K562 (cell line): ENCODE measurements around the gene SH3GLB2. TPM values are rescaled to one million over a fixed set of nuclear protein-coding genes. Genes with fewer than 3 reads are reported as not detected.
A peak's percentile ranks its signal among the peaks of the same experiment; 100 is the strongest.

Experiments
- EP300 ChIP-seq: IDR thresholded peaks from 2 replicates; pipeline ENCODE4 v1.6.1; 2012; ENCODE audit warnings: low read length, improper control_type of control experiment
- PTBP1 ChIP-seq: fragments of 200-400 bp; formaldehyde crosslinking; IDR thresholded peaks from 2 replicates; pipeline ENCODE4 v1.6.1; 2017; ENCODE audit warnings: low read depth, low read length
- polyA plus RNA-seq, 8 experiments: library from polyadenylated mRNA; depleted of rRNA in 4 of 8; stranded (reverse) in 5 of 8; unstranded in 3 of 8; fragments of >200 nt; fragmentation: Nextera tagmentation in 2 of 8; fragmentation: Illumina TruSeq in 1 of 8; extraction: Ambion mirVana in 2 of 8; extraction: Trizol in 1 of 8; gene quantifications; 2 replicates each; pipeline versions ENCODE4 v1.2.1 to v1.2.3, GENCODE V29; 2011 to 2014; ENCODE audit warnings: inconsistent platforms in 1 of 8, missing spikeins in 1 of 8
- total RNA-seq, 7 experiments: library from RNA; depleted of rRNA in 6 of 7; stranded (reverse); fragments of >200 nt in 6 of 7; fragmentation: Illumina TruSeq in 2 of 7; extraction: Trizol in 2 of 7; gene quantifications; 2 replicates each; pipeline versions ENCODE4 v1.2.1 to v1.2.3, GENCODE V29; 2011 to 2021; ENCODE audit warnings: low replicate concordance in 1 of 7
- TF ChIP-seq, protein P1 (sequence below): fragments of 450-650 bp; IDR thresholded peaks from 2 replicates; pipeline ENCODE4 v1.6.1; 2016; ENCODE audit warnings: mild to moderate bottlenecking, moderate library complexity
- TF ChIP-seq, protein P2 (sequence below): fragments of 250-450 bp; sonication (Bioruptor Pico); IDR thresholded peaks from 2 replicates; pipeline ENCODE4 v1.8.0; 2022; ENCODE audit warnings: moderate library complexity, mild to moderate bottlenecking, inconsistent platforms
- TF ChIP-seq, protein P3 (sequence below): conservative IDR thresholded peaks from 2 replicates; pipeline ENCODE4 v1.6.1; 2011; ENCODE audit warnings: low read depth, mild to moderate bottlenecking, low read length; ENCODE audit not compliant: control insufficient read depth
- TF ChIP-seq, protein P4 (sequence below), 2 experiments: fragments of 450-650 bp in 1 of 2; sonication (generic) in 1 of 2; formaldehyde crosslinking; conservative IDR thresholded peaks; 2 replicates each; pipeline versions ENCODE4 v1.4.0 to v1.8.1; 2020 to 2022; ENCODE audit warnings: mild to moderate bottlenecking in 1 of 2, missing genetic modification reagents in 1 of 2
- TF ChIP-seq, protein P5 (sequence below): fragments of 450-650 bp; IDR thresholded peaks from 2 replicates; pipeline ENCODE4 v1.6.1; 2014; ENCODE audit warnings: low read depth, mild to moderate bottlenecking, moderate library complexity, borderline replicate concordance

Gene SH3GLB2
- total and polyA plus RNA-seq, 9 of the 15 experiments (the other 6 are each of a cell fraction or from before 2014, with no cell fraction given) = 0.20 to 118 (median 58.8) TPM

DNA sequence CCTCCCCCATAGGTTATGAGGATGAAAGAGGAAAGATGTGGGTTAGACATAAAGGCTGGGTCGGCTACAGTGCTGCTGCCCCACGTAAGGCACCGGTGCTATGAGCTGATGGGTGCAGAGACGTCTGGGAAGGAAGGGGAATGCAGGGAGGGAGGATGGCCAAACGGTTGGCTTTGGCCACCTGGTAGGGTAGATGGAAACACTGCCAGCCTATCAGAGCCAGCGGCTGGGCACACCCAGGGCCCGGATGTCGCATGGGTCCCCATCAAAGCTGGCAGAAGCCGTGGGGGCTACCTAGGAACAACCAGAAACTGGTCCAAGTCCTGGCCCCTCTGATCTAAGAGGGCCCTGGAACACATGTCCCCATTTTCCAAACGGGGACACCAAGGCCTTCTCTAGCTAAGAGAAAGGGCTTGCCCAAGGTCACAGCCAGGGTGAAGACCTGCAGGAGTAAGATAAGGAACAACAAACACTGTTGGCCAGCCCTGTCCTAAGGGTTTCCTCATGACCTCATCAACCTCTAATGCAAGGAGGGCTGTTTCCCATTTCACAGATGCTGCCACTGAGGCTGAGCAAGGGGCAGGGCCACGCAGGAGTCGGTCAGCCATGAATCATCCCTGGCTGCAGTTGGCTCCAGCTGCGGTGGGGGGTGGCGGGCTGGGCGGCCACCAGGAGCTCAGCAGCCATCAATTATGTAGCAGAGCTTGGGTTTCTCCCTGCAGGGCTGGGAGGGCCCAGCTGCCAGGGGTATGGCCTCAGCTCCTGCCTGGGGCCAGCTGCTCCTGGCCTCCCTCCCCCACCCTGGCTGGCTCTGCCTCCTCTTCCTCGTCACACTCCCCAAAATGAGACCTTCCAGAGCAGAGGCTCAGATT, 4.9 kb downstream of the SH3GLB2 start (continued):
- TF ChIP-seq, protein P1, sequence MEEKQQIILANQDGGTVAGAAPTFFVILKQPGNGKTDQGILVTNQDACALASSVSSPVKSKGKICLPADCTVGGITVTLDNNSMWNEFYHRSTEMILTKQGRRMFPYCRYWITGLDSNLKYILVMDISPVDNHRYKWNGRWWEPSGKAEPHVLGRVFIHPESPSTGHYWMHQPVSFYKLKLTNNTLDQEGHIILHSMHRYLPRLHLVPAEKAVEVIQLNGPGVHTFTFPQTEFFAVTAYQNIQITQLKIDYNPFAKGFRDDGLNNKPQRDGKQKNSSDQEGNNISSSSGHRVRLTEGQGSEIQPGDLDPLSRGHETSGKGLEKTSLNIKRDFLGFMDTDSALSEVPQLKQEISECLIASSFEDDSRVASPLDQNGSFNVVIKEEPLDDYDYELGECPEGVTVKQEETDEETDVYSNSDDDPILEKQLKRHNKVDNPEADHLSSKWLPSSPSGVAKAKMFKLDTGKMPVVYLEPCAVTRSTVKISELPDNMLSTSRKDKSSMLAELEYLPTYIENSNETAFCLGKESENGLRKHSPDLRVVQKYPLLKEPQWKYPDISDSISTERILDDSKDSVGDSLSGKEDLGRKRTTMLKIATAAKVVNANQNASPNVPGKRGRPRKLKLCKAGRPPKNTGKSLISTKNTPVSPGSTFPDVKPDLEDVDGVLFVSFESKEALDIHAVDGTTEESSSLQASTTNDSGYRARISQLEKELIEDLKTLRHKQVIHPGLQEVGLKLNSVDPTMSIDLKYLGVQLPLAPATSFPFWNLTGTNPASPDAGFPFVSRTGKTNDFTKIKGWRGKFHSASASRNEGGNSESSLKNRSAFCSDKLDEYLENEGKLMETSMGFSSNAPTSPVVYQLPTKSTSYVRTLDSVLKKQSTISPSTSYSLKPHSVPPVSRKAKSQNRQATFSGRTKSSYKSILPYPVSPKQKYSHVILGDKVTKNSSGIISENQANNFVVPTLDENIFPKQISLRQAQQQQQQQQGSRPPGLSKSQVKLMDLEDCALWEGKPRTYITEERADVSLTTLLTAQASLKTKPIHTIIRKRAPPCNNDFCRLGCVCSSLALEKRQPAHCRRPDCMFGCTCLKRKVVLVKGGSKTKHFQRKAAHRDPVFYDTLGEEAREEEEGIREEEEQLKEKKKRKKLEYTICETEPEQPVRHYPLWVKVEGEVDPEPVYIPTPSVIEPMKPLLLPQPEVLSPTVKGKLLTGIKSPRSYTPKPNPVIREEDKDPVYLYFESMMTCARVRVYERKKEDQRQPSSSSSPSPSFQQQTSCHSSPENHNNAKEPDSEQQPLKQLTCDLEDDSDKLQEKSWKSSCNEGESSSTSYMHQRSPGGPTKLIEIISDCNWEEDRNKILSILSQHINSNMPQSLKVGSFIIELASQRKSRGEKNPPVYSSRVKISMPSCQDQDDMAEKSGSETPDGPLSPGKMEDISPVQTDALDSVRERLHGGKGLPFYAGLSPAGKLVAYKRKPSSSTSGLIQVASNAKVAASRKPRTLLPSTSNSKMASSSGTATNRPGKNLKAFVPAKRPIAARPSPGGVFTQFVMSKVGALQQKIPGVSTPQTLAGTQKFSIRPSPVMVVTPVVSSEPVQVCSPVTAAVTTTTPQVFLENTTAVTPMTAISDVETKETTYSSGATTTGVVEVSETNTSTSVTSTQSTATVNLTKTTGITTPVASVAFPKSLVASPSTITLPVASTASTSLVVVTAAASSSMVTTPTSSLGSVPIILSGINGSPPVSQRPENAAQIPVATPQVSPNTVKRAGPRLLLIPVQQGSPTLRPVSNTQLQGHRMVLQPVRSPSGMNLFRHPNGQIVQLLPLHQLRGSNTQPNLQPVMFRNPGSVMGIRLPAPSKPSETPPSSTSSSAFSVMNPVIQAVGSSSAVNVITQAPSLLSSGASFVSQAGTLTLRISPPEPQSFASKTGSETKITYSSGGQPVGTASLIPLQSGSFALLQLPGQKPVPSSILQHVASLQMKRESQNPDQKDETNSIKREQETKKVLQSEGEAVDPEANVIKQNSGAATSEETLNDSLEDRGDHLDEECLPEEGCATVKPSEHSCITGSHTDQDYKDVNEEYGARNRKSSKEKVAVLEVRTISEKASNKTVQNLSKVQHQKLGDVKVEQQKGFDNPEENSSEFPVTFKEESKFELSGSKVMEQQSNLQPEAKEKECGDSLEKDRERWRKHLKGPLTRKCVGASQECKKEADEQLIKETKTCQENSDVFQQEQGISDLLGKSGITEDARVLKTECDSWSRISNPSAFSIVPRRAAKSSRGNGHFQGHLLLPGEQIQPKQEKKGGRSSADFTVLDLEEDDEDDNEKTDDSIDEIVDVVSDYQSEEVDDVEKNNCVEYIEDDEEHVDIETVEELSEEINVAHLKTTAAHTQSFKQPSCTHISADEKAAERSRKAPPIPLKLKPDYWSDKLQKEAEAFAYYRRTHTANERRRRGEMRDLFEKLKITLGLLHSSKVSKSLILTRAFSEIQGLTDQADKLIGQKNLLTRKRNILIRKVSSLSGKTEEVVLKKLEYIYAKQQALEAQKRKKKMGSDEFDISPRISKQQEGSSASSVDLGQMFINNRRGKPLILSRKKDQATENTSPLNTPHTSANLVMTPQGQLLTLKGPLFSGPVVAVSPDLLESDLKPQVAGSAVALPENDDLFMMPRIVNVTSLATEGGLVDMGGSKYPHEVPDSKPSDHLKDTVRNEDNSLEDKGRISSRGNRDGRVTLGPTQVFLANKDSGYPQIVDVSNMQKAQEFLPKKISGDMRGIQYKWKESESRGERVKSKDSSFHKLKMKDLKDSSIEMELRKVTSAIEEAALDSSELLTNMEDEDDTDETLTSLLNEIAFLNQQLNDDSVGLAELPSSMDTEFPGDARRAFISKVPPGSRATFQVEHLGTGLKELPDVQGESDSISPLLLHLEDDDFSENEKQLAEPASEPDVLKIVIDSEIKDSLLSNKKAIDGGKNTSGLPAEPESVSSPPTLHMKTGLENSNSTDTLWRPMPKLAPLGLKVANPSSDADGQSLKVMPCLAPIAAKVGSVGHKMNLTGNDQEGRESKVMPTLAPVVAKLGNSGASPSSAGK = no peak
- TF ChIP-seq, protein P2, sequence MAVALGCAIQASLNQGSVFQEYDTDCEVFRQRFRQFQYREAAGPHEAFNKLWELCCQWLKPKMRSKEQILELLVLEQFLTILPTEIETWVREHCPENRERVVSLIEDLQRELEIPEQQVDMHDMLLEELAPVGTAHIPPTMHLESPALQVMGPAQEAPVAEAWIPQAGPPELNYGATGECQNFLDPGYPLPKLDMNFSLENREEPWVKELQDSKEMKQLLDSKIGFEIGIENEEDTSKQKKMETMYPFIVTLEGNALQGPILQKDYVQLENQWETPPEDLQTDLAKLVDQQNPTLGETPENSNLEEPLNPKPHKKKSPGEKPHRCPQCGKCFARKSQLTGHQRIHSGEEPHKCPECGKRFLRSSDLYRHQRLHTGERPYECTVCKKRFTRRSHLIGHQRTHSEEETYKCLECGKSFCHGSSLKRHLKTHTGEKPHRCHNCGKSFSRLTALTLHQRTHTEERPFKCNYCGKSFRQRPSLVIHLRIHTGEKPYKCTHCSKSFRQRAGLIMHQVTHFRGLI (CRISPR knock-in tag) = no peak
- TF ChIP-seq EP300 (peak; percentile 79), PTBP1 (peak; percentile 99)
- TF ChIP-seq, protein P3, sequence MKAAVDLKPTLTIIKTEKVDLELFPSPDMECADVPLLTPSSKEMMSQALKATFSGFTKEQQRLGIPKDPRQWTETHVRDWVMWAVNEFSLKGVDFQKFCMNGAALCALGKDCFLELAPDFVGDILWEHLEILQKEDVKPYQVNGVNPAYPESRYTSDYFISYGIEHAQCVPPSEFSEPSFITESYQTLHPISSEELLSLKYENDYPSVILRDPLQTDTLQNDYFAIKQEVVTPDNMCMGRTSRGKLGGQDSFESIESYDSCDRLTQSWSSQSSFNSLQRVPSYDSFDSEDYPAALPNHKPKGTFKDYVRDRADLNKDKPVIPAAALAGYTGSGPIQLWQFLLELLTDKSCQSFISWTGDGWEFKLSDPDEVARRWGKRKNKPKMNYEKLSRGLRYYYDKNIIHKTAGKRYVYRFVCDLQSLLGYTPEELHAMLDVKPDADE = peak; percentile 64
- TF ChIP-seq, protein P4, sequence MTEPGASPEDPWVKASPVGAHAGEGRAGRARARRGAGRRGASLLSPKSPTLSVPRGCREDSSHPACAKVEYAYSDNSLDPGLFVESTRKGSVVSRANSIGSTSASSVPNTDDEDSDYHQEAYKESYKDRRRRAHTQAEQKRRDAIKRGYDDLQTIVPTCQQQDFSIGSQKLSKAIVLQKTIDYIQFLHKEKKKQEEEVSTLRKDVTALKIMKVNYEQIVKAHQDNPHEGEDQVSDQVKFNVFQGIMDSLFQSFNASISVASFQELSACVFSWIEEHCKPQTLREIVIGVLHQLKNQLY (CRISPR knock-in tag; conservative IDR thresholded peaks at IDR 0.05) = no peak
- TF ChIP-seq, protein P5, sequence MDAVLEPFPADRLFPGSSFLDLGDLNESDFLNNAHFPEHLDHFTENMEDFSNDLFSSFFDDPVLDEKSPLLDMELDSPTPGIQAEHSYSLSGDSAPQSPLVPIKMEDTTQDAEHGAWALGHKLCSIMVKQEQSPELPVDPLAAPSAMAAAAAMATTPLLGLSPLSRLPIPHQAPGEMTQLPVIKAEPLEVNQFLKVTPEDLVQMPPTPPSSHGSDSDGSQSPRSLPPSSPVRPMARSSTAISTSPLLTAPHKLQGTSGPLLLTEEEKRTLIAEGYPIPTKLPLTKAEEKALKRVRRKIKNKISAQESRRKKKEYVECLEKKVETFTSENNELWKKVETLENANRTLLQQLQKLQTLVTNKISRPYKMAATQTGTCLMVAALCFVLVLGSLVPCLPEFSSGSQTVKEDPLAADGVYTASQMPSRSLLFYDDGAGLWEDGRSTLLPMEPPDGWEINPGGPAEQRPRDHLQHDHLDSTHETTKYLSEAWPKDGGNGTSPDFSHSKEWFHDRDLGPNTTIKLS = peak; percentile 38; the same call in 1 of the 2 replicates
